Measurements from ENCODE around the gene URAD. TPM values are rescaled to one million over a fixed set of nuclear protein-coding genes. Genes with fewer than 3 reads are reported as not detected.

Gene URAD
- total RNA-seq, 6 experiments from 2014 or later, result not detected

DNA sequence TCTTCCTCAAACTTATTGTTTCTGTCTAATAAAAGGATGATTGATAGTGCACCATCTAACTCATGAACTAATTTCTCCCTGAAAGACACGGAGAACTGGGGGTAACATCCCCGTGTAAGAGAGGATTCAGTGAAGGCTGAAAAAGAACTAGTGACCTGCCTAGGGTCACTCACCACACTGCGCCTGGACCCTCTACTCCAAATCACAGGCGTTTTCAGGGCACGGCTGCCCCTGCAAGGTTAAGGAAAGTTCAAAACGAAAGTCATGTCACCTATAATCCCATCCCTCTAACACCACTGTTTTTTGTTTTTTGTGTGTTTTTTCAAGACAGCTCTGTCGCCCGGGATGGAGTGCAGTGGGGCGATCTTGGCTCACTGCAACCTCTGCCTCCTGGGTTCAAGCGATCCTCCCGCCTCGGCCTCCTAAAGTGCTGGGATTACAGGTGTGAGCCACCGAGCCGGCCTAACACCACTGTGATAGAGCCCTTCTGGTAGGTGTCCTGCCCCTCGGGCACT, 8.7 kb downstream of the URAD start:
- H3K27me3 Mint-ChIP-seq (ENCODE audit: insufficient read depth), result peaks cover 65% of the 10 kb centered on the region
- H3K9me3 Mint-ChIP-seq, result peaks cover 4% of the 10 kb centered on the region; the same call in 1 of the 2 replicates
- peaks cover 8% of the 10 kb centered on the region; the same call in 1 of the 2 replicates for H3K4me1 Mint-ChIP-seq (ENCODE audit: low read depth)
- no peak overlapping the region for H3K4me3 Mint-ChIP-seq
- DNase-seq, result no peak
- TF ChIP-seq, protein P1, sequence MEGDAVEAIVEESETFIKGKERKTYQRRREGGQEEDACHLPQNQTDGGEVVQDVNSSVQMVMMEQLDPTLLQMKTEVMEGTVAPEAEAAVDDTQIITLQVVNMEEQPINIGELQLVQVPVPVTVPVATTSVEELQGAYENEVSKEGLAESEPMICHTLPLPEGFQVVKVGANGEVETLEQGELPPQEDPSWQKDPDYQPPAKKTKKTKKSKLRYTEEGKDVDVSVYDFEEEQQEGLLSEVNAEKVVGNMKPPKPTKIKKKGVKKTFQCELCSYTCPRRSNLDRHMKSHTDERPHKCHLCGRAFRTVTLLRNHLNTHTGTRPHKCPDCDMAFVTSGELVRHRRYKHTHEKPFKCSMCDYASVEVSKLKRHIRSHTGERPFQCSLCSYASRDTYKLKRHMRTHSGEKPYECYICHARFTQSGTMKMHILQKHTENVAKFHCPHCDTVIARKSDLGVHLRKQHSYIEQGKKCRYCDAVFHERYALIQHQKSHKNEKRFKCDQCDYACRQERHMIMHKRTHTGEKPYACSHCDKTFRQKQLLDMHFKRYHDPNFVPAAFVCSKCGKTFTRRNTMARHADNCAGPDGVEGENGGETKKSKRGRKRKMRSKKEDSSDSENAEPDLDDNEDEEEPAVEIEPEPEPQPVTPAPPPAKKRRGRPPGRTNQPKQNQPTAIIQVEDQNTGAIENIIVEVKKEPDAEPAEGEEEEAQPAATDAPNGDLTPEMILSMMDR (IDR thresholded peaks at IDR 0.05), result no peak
- H3K36me3 Mint-ChIP-seq (ENCODE audit: low read depth), result no peaks in the 10 kb centered on the region
- no peak overlapping the region for H3K27ac Mint-ChIP-seq

DNA sequence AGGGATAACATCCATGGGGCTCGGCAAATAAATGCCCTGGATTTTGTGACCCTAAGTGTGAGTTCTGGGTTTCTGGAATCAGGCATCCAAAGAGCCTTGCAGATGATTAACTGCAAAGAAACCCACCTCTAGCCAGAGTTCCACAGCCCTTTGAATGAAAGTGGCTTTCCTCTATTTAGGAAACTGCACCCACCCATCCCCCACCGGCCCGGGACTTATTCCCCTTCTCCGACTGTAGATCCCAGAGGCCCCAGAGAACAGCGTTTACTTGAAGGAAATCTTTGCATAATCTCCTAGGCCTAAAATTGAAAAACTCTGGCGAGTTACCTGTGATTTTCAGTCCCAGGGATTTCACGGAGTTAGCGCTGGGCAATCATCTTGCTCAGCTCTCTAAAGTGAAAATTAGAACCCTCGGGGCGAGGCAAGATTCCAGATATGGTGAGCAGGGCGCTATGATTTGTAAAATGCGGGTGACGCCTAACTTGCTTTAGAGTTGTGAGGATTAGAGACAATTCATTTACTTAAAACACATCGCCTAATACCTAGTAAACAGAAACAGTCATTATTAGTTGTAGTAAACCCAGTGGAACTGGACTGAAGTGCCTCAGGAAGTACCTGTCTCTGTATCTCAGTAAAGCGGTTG, 9.4 kb downstream of the URAD start:
- Mint-ChIP-seq H3K4me3 (no peak overlapping the region), H3K27me3 (ENCODE audit: insufficient read depth) (peaks cover 72% of the 10 kb centered on the region), H3K4me1 (ENCODE audit: low read depth) (peaks cover 8% of the 10 kb centered on the region; the same call in 1 of the 2 replicates), H3K27ac (no peak overlapping the region), H3K36me3 (ENCODE audit: low read depth) (no peaks in the 10 kb centered on the region), H3K9me3 (peaks cover 4% of the 10 kb centered on the region; the same call in 1 of the 2 replicates)
- TF ChIP-seq, protein P1 (IDR thresholded peaks at IDR 0.05), result no peak
- no peak for DNase-seq

DNA sequence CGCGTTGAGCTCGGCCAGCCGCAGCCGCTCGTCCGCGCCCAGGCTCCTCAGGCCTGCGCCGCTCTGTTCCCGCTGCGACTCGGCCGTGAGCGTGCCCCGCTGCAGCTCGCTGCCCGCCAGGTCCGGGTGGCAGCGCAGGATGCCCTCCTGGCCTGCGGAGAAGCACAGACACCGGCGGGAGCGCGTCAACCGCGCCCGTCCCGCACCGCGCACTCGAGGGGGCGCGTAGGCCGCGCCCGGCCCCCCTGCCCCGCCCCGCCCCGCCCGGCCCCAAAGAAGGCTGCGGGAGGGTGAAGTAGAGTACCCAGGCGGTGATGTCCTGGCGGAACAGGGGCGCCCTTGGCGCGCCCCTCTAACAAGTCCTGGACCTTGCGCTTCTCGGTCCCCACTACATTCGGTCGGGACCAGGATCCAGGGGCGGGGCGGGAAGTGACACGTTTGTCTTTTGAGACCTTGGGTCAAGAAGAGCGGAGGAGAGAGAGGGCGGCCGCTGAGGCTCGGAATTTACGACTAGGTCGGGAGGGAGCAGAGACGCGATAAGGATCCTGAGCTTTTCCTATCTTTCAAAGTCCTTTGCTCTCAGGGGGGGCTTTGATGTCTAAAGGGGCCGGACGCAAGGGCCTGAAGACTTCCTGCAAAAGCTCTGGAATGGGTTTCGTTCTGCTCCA, 10.1 kb downstream of the URAD start:
- H3K27me3 Mint-ChIP-seq (ENCODE audit: insufficient read depth), result peaks cover 78% of the 10 kb centered on the region
- peaks cover 4% of the 10 kb centered on the region; the same call in 1 of the 2 replicates for H3K9me3 Mint-ChIP-seq
- no peaks in the 10 kb centered on the region for H3K36me3 Mint-ChIP-seq (ENCODE audit: low read depth)
- no peak for DNase-seq
- no peak overlapping the region for H3K4me3 Mint-ChIP-seq
- peaks cover 8% of the 10 kb centered on the region; the same call in 1 of the 2 replicates for H3K4me1 Mint-ChIP-seq (ENCODE audit: low read depth)
- TF ChIP-seq, protein P1 (IDR thresholded peaks at IDR 0.05), result no peak
- no peak overlapping the region for H3K27ac Mint-ChIP-seq

DNA sequence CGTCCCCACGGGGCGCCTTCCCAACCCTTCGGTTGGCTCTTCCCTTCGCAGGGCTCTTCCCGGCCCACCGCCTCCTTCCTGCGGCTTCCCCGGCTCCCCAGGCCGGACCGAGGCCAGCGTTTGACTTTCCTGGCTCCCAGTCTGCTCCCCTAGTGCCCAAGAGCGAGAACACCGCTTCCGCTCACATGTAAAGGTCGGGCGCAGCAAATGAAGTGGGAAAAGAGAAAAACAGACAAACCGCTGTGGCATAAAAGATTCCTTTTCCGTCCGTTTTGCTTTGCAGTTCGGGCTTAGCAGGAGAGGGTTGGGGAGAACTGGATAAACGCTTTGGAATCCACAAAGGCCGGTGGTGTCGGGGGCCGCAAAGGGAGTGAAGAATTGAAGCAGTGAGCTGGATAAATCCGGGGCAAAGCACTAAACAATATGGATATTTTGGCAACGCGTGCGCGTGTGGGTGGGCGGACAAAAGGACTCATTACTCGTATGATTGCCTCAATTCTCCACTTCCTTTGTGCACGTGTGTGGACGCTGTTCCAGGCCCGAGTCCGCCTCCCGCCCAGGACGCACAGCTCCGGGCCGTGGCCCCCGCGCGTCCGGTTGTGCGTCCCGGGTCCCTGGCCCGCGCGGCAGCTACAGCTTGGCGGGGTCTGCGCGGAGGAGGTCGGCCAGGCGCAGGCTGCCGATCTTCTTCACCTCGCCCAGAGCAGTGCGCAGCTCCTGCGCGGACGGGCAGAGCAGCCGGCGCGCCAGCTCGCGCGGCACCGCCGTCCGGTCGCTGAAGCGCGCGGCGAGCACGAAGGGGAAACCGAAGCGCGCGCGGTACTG, 10.8 kb downstream of the URAD start:
- TF ChIP-seq, protein P1 (IDR thresholded peaks at IDR 0.05), result no peak
- no peak overlapping the region for H3K4me3 Mint-ChIP-seq
- H3K4me1 Mint-ChIP-seq (ENCODE audit: low read depth), result peaks cover 8% of the 10 kb centered on the region; the same call in 1 of the 2 replicates
- peaks cover 4% of the 10 kb centered on the region; the same call in 1 of the 2 replicates for H3K9me3 Mint-ChIP-seq
- no peak for DNase-seq
- no peaks in the 10 kb centered on the region for H3K36me3 Mint-ChIP-seq (ENCODE audit: low read depth)
- H3K27me3 Mint-ChIP-seq (ENCODE audit: insufficient read depth), result peaks cover 81% of the 10 kb centered on the region
- H3K27ac Mint-ChIP-seq, result no peak overlapping the region

DNA sequence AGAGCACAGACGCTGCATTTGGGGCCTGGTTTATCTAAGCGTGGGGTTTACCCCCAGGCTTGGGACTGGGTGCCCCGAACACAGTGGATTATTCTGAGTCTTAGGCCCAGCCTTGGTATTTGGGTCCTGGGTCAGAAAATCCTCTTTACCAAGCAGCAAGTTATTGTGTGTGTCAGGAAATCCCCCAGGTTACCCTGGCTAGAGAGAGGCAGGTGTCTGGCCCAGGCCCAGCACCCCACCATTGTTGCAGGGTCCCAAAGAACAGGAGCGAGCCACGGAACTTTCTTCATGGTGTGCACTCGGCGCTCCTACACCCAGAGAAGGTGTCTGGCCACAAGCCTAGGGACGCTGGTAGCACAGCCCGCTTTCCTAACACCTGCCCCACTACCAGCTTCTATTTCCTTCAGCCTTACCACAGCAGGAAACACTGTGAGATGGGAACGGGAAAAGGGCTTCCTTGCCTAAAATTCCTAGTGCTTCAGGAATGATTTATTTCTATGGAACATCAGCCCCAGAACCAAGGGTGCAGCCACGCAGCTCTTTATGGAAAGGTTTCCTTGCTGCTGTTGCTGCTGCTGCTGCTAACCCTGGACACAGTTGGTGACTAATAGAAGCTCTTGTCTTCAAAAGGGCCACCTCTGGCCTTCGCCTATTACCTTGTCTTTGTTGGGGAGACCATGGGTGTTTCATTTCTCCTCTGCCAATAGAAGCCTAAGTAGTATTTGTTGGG, 12.0 kb downstream of the URAD start:
- Mint-ChIP-seq H3K4me3 (no peak overlapping the region), H3K27me3 (ENCODE audit: insufficient read depth) (peaks cover 78% of the 10 kb centered on the region), H3K27ac (no peak overlapping the region), H3K4me1 (ENCODE audit: low read depth) (peaks cover 8% of the 10 kb centered on the region; the same call in 1 of the 2 replicates), H3K36me3 (ENCODE audit: low read depth) (no peaks in the 10 kb centered on the region), H3K9me3 (peaks cover 4% of the 10 kb centered on the region; the same call in 1 of the 2 replicates)
- TF ChIP-seq, protein P1 (IDR thresholded peaks at IDR 0.05), result no peak
- DNase-seq, result no peak

Measured in HFFc6 (cell line).